Lung (tissue), 12 donors: Measurements from ENCODE around the gene SEPTIN8. TPM values are rescaled to one million over a fixed set of nuclear protein-coding genes. Genes with fewer than 3 reads are reported as not detected.
A peak's percentile ranks its signal among the peaks of the same experiment; 100 is the strongest.

Experiments used
- ATAC-seq: fragments of 200-7000 bp; cut with Tn5 transposase; one replicate; pipeline ENCODE4 v1.9.1; 2020; ENCODE audit warnings: moderate number of reproducible peaks; ENCODE audit not compliant: insufficient read depth, low FRiP score
- DNase-seq, 3 donors: peaks; one replicate each; pipeline ENCODE4 v3.0.0-alpha.2; 2013 to 2017
- H3K27ac ChIP-seq, 2 donors: one replicate each; pipeline ENCODE4 v1.5.1; 2013; ENCODE audit warnings: mild to moderate bottlenecking in 2 of 2, moderate library complexity in 2 of 2, control low read depth in 1 of 2, inconsistent platforms in 1 of 2, low read depth in 1 of 2, low read length in 1 of 2
- H3K27me3 ChIP-seq, 3 donors: one replicate each; pipeline ENCODE4 v1.5.1; 2013; ENCODE audit warnings: low read length in 2 of 3; ENCODE audit not compliant: control insufficient read depth in 3 of 3, insufficient read depth in 3 of 3
- H3K36me3 ChIP-seq, 4 donors: one replicate each; pipeline ENCODE4 v1.5.1; 2013; ENCODE audit warnings: low read length in 4 of 4, mild to moderate bottlenecking in 1 of 4, moderate library complexity in 1 of 4; ENCODE audit not compliant: control insufficient read depth in 4 of 4, insufficient read depth in 4 of 4
- H3K4me1 ChIP-seq, 5 donors: one replicate each; pipeline ENCODE4 v1.5.1; 2013; ENCODE audit warnings: low read length in 5 of 5, mild to moderate bottlenecking in 2 of 5, moderate library complexity in 1 of 5; ENCODE audit not compliant: control insufficient read depth in 5 of 5, insufficient read depth in 5 of 5
- H3K4me3 ChIP-seq: one replicate; pipeline ENCODE4 v1.5.1; 2013; ENCODE audit warnings: mild to moderate bottlenecking, control low read depth, moderate library complexity
- H3K9ac ChIP-seq, 2 donors: one replicate each; pipeline ENCODE4 v1.5.1; 2013; ENCODE audit warnings: low read length in 2 of 2, control low read depth in 1 of 2; ENCODE audit not compliant: insufficient read depth in 1 of 2
- H3K9me3 ChIP-seq, 4 donors: one replicate each; pipeline ENCODE4 v1.5.1; 2013; ENCODE audit warnings: low read length in 3 of 4, mild to moderate bottlenecking in 1 of 4, moderate library complexity in 1 of 4; ENCODE audit not compliant: control insufficient read depth in 4 of 4, insufficient read depth in 3 of 4
- WGBS, 2 donors: extraction: QIAGEN DNeasy Blood & Tissue Kit; methylation state at CpG; one replicate each; pipeline ENCODE4 v1.1.7; 2013; 5-methylcytosine and 5-hydroxymethylcytosine counted together
- polyA plus RNA-seq, 2 donors: library from polyadenylated mRNA; stranded (reverse); fragments of 200-250 nt; gene quantifications; one replicate each; pipeline ENCODE4 v1.2.1, GENCODE V29; 2013
- total RNA-seq, 2 donors: library from RNA; depleted of rRNA in 1 of 2; stranded (reverse); fragments of >200 nt in 1 of 2; gene quantifications; one replicate each; pipeline ENCODE4 v1.2.1, GENCODE V29; 2014 to 2021
- TF ChIP-seq, protein P1 (sequence below): IDR thresholded peaks from 2 replicates; pipeline ENCODE4 v1.5.1; 2012; ENCODE audit warnings: mild to moderate bottlenecking; ENCODE audit errors: control extremely low read depth, extremely low read depth
- donor health status: control.
- donor health status: control.
- donor health status: Bipolar disorder and iron deficiency.
- donor health status: healthy.
- donor health status: DM: yes; HTN: yes; CAD: no.

SEPTIN8 gene
- total and polyA plus RNA-seq, 4 donors, result 12.4 to 37.8 (median 22.0) TPM

DNA sequence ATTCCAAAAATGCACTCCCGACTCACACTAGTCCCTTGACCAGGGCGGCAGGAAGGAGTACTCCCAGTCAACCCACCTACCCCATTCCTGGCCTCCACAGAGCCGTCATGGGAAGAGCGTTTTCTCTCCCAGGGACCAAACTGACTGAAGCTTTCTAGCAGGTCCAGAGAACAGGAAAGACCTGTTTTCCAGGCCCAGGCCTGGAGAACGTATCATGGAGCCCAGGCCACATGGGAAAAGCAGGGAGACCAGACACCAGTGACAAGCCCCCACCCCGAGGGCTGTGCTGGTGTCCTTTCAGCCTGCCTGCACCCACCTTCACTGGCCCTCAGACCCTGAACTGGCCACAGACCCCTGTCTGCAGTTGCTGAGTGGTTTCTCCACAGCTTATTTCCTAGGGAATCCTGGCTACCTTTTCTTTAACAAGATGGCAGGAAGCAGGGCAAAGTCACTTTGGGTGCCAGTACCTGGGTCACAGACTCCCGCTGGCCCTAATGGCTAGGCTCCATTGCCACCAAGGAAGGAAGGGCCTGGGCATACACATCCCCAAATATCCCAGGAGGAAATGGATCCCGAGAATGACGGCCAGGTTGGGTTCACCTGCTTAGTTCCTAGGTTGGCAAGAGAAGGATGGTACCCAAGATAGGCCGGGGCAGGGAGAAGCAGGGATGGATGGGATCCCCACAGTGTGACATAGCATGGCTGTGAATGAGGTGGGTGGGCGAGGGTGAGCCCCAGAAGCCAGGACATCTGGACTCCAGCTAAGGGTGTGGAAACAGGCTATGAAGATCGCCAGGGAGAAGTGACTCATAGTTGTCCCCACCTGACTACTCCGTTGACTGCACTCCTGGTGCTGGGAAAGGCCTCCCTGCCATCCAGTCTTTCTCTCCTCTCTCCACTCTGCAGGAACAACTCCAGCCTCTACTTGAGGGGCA, 17.7 kb downstream of the SEPTIN8 start:
- no peak overlapping the region for H3K27ac ChIP-seq
- TF ChIP-seq, protein P1, sequence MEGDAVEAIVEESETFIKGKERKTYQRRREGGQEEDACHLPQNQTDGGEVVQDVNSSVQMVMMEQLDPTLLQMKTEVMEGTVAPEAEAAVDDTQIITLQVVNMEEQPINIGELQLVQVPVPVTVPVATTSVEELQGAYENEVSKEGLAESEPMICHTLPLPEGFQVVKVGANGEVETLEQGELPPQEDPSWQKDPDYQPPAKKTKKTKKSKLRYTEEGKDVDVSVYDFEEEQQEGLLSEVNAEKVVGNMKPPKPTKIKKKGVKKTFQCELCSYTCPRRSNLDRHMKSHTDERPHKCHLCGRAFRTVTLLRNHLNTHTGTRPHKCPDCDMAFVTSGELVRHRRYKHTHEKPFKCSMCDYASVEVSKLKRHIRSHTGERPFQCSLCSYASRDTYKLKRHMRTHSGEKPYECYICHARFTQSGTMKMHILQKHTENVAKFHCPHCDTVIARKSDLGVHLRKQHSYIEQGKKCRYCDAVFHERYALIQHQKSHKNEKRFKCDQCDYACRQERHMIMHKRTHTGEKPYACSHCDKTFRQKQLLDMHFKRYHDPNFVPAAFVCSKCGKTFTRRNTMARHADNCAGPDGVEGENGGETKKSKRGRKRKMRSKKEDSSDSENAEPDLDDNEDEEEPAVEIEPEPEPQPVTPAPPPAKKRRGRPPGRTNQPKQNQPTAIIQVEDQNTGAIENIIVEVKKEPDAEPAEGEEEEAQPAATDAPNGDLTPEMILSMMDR, result no peak
- DNase-seq (peak in 1 of 3 donors; percentile 43), ATAC-seq (no peak)
- H3K9ac ChIP-seq, result no peak overlapping the region
- H3K27me3 ChIP-seq, result no peaks in the 10 kb centered on the region
- no peaks in the 10 kb centered on the region for H3K9me3 ChIP-seq
- no peaks in the 10 kb centered on the region for H3K4me1 ChIP-seq
- H3K36me3 ChIP-seq, result peaks cover 3 to 43% (median 23%) of the 10 kb centered on the region in 4 donors
- 92 to 94% methylated on average over 13 of the region's 13 CpGs for WGBS, 2 donors
- H3K4me3 ChIP-seq, result no peak overlapping the region

DNA sequence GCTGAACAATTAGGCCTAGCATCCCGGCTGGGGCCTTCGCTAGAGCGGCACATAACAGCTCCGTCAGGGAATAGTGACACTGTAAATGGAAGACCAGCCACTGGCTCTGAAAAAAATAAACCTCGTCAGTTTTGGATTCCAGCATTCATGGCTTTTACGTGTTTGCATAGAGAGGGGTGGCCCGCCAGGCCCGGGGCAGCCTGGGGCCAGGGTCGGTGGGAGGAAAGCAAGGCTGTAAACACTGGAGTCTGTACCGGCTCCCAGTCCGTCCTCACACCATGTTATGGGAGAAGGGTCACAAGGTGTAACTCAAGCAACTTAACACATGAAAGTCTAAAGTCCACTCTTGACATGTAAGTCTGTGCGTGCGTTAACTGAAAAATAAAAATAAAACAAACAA, 18.6 kb downstream of the SEPTIN8 start:
- no peak overlapping the region for H3K27ac ChIP-seq
- H3K4me1 ChIP-seq, result no peaks in the 10 kb centered on the region
- TF ChIP-seq, protein P1, result no peak
- ATAC-seq (no peak), DNase-seq (no peak)
- peaks cover 3 to 35% (median 22%) of the 10 kb centered on the region in 4 donors for H3K36me3 ChIP-seq
- H3K9ac ChIP-seq, result no peak overlapping the region
- WGBS, 2 donors, result 94 to 95% methylated on average over 13 of the region's 13 CpGs
- H3K27me3 ChIP-seq, result no peaks in the 10 kb centered on the region
- H3K4me3 ChIP-seq, result no peak overlapping the region
- no peaks in the 10 kb centered on the region for H3K9me3 ChIP-seq

DNA sequence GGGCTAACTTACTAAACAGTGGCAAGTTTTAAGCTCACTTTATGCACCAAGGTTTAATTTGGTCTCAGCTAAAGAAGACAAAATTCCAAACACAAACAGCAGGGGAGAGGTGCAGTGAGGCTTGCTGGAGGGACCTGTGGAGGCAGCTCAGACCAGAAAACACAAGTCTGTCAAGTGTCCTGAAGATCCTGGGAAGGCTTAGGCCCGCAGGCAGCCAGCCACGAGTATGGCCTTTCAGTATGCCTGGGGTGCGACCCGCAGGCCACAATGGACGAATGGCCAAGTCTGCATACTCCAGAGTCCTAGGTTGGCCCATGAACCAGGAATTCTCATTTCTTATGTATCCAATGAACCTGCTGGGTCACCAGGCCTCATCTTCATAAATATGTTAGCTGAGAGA, 20.5 kb downstream of the SEPTIN8 start:
- no peak overlapping the region for H3K27ac ChIP-seq
- 92 to 98% methylated on average over 5 of the region's 5 CpGs for WGBS, 2 donors
- no peak for DNase-seq

More for the DNA sequence above, 20.5 kb downstream of the SEPTIN8 start:
- Histone ChIP-seq H3K4me3 (no peak overlapping the region), H3K4me1 (no peaks in the 10 kb centered on the region), H3K36me3 (peaks cover 3 to 28% (median 18%) of the 10 kb centered on the region in 4 donors), H3K9me3 (no peaks in the 10 kb centered on the region), H3K9ac (no peak overlapping the region), H3K27me3 (no peaks in the 10 kb centered on the region)
- ATAC-seq, result no peak
- TF ChIP-seq, protein P1, result no peak
